RWPE1 (cell line): ENCODE measurements around the gene MED8.

Source experiments
- CTCF ChIA-PET: fragments of 350-600 bp; sonication (Branson Sonifier 250); formaldehyde crosslinking; extraction: SDS; loops from one replicate; lab custom pipeline; 2021; lab: Yijun Ruan, JAX
- POLR2A ChIA-PET: fragments of 400-600 bp; formaldehyde crosslinking; extraction: SDS; loops from one replicate; lab custom pipeline; 2020; ENCODE audit warnings: antibody characterized with exemption; ENCODE audit not compliant: low non-redundant PET; lab: Yijun Ruan, JAX
- DNase-seq: peaks from one replicate; pipeline ENCODE4 v3.0.0; 2012; ENCODE audit warnings: low spot score
- H3K27ac ChIP-seq: fragments of 450-650 bp; 2 replicates; pipeline ENCODE4 v1.5.1; 2017
- CTCF ChIP-seq: fragments of 450-650 bp; conservative IDR thresholded peaks from 2 replicates; pipeline ENCODE4 v1.5.1; 2017; ENCODE audit warnings: low read depth, mild to moderate bottlenecking

The MED8 gene

GRCh38 chr1:43422995-43423671 is 33.5 kb upstream of the MED8 start:
- DNase-seq: no peak
- CTCF ChIA-PET: no interaction called here
- POLR2A ChIA-PET: no interaction called here
- peak overlapping the region; percentile 80 for H3K27ac ChIP-seq
- no peak for TF ChIP-seq CTCF

GRCh38 chr1:43421976-43422750 is 32.6 kb upstream of the MED8 start:
- peak overlapping the region; percentile 80 for H3K27ac ChIP-seq
- TF ChIP-seq CTCF: no peak
- ChIA-PET POLR2A (no interaction called here), CTCF (no interaction called here)
- DNase-seq: no peak

GRCh38 chr1:43421396-43421795 is 31.8 kb upstream of the MED8 start:
- DNase-seq: no peak
- POLR2A ChIA-PET: no interaction called here
- TF ChIP-seq CTCF: no peak
- CTCF ChIA-PET: interaction anchor here (0.7 kb wide), 1 partner anchor 320 kb away, joined by 3 read pairs; no protein-coding TSS in a partner anchor
- H3K27ac ChIP-seq: peak overlapping the region; percentile 80

GRCh38 chr1:43420874-43421273 is 31.3 kb upstream of the MED8 start:
- DNase-seq: no peak
- no peak for TF ChIP-seq CTCF
- ChIA-PET CTCF (interaction anchor here (0.7 kb wide), 1 partner anchor 320 kb away, joined by 3 read pairs; no protein-coding TSS in a partner anchor), POLR2A (no interaction called here)
- H3K27ac ChIP-seq: peak overlapping the region; percentile 80; the same call in 1 of the 2 replicates

- no peak for DNase-seq
- CTCF ChIA-PET: no interaction called here
- no peak for TF ChIP-seq CTCF
- H3K27ac ChIP-seq: no peak overlapping the region
- POLR2A ChIA-PET: no interaction called here
Observed at GRCh38 chr1:43419627-43420425, 30.2 kb upstream of the MED8 start.

- TF ChIP-seq CTCF: no peak
- POLR2A ChIA-PET: no interaction called here
- CTCF ChIA-PET: interaction anchor here (0.6 kb wide), 1 partner anchor 204 kb away, joined by 4 read pairs; no protein-coding TSS in a partner anchor
- no peak for DNase-seq
- H3K27ac ChIP-seq: no peak overlapping the region
Observed at GRCh38 chr1:43418858-43419257, 29.3 kb upstream of the MED8 start.
